HL-60 (cell line): Measurements from ENCODE around the gene CCDC187.
"Not testable (repeated sequence)": the region's sequence is repeated elsewhere in the genome, so short reads cannot be mapped to it uniquely, and the experiment has no call there.

Source experiments
- DNase-seq, 2 experiments: peaks; one replicate each; pipeline ENCODE4 v3.0.0-alpha.2; 2010 to 2020; ENCODE audit warnings: low read depth in 1 of 2, low spot score in 1 of 2
- H3K27ac ChIP-seq: fragments of 250-450 bp; sonication (Bioruptor Pico); replicated peaks from 2 replicates; pipeline ENCODE4 v1.5.1; 2020; ENCODE audit warnings: mild to moderate bottlenecking, moderate library complexity
- H3K27me3 ChIP-seq: fragments of 250-450 bp; sonication (Bioruptor Pico); 2 replicates; pipeline ENCODE4 v1.5.1; 2021; ENCODE audit warnings: mild to moderate bottlenecking, moderate library complexity; ENCODE audit not compliant: insufficient read depth, poor library complexity, severe bottlenecking
- H3K4me3 ChIP-seq: replicated peaks from 2 replicates; pipeline ENCODE4 v1.5.1; 2011; ENCODE audit warnings: mild to moderate bottlenecking, control low read depth, low read length; ENCODE audit not compliant: insufficient read depth
- CTCF ChIP-seq: IDR thresholded peaks from one replicate; pipeline ENCODE4 v1.5.1; 2011; ENCODE audit warnings: low read length, control low read depth, inconsistent platforms; ENCODE audit not compliant: insufficient read depth
- GABPA ChIP-seq: IDR thresholded peaks from 2 replicates; pipeline ENCODE4 v1.6.1; 2012; ENCODE audit warnings: low read depth
- POLR2AphosphoS5 ChIP-seq: IDR thresholded peaks from 2 replicates; pipeline ENCODE4 v1.6.1; 2012; ENCODE audit warnings: low read depth
- SPI1 ChIP-seq: IDR thresholded peaks from 2 replicates; pipeline ENCODE4 v1.6.1; 2012; ENCODE audit warnings: low read depth, mild to moderate bottlenecking, borderline replicate concordance
- long read RNA-seq: library from polyadenylated mRNA; unstranded; transcript quantifications from one replicate; pipeline ENCODE4 v2.0.0, GENCODE V29; 2020
- TF ChIP-seq, protein P1 (sequence below): IDR thresholded peaks from 2 replicates; pipeline ENCODE4 v1.6.1; 2012; ENCODE audit warnings: low read depth; ENCODE audit not compliant: insufficient replicate concordance

CCDC187 gene
- long read RNA-seq, result 0 reads

GRCh38 chr9:136303825-136304416 is at the start of gene CCDC187:
Gene CCDC187, minus strand, starts transcription at chr9:136304094. Its CDS starts 264 bp downstream, at chr9:136303830.
- Histone ChIP-seq H3K27me3 (peaks cover 27% of the 10 kb centered on the region), H3K27ac (no peak within 1 kb of the TSS), H3K4me3 (no peak within 1 kb of the TSS)
- TF ChIP-seq CTCF (no peak), GABPA (no peak), SPI1 (no peak), POLR2AphosphoS5 (no peak)
- TF ChIP-seq, protein P1, sequence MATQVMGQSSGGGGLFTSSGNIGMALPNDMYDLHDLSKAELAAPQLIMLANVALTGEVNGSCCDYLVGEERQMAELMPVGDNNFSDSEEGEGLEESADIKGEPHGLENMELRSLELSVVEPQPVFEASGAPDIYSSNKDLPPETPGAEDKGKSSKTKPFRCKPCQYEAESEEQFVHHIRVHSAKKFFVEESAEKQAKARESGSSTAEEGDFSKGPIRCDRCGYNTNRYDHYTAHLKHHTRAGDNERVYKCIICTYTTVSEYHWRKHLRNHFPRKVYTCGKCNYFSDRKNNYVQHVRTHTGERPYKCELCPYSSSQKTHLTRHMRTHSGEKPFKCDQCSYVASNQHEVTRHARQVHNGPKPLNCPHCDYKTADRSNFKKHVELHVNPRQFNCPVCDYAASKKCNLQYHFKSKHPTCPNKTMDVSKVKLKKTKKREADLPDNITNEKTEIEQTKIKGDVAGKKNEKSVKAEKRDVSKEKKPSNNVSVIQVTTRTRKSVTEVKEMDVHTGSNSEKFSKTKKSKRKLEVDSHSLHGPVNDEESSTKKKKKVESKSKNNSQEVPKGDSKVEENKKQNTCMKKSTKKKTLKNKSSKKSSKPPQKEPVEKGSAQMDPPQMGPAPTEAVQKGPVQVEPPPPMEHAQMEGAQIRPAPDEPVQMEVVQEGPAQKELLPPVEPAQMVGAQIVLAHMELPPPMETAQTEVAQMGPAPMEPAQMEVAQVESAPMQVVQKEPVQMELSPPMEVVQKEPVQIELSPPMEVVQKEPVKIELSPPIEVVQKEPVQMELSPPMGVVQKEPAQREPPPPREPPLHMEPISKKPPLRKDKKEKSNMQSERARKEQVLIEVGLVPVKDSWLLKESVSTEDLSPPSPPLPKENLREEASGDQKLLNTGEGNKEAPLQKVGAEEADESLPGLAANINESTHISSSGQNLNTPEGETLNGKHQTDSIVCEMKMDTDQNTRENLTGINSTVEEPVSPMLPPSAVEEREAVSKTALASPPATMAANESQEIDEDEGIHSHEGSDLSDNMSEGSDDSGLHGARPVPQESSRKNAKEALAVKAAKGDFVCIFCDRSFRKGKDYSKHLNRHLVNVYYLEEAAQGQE, result no peak
- DNase-seq, result no peak

GRCh38 chr9:136353088-136353487 is 49.2 kb upstream of the CCDC187 start:
- H3K27ac ChIP-seq, result no peak overlapping the region
- no peak for DNase-seq
- H3K27me3 ChIP-seq, result no peaks in the 10 kb centered on the region
- no peak overlapping the region for H3K4me3 ChIP-seq
- TF ChIP-seq POLR2AphosphoS5 (no peak), GABPA (no peak), CTCF (no peak), SPI1 (no peak)
- TF ChIP-seq, protein P1, result no peak

DNA sequence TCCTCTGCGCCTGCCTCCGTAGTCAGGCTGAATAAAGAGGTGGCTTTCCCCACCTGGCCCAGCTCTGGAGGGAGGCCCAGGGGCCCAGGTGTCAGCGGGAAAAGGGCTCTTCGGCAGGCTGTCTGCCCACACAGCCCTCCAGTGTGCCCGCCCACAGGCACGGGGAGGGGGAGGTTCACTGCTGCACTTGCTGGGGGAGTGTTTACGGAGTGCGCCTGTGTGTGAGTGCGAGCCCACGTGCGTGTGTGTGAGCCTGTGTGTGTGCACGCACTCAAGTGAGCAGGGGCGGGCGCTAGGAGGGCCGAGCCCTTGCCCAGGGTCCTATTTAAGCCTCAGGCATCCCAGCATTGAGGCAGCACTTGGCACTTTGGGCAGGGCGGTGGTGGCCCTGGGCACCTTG is 48.8 kb upstream of the CCDC187 start:
- Histone ChIP-seq H3K4me3 (no peak overlapping the region), H3K27me3 (no peaks in the 10 kb centered on the region), H3K27ac (no peak overlapping the region)
- no peak for TF ChIP-seq POLR2AphosphoS5
- TF ChIP-seq, protein P1, result no peak
- TF ChIP-seq SPI1, result no peak
- no peak for TF ChIP-seq GABPA
- TF ChIP-seq CTCF, result no peak
- no peak for DNase-seq

DNA sequence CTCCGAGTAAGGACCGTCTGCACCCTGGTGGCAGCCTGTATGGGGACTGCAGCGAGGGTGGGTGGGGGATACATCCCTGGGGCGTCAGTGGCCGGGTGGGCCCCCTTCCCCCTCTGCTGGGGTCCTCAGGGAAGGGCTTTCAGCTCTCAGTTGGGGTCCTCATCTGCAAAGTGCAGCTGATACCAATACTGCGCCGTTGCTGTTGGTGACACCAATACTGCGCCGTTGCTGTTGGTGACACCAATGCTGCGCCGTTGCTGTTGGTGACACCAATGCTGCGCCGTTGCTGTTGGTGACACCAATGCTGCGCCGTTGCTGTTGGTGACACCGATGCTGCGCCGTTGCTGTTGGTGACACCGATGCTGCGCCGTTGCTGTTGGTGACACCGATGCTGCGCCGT is 48.0 kb upstream of the CCDC187 start:
- H3K27me3 ChIP-seq, H3K27ac ChIP-seq, DNase-seq, H3K4me3 ChIP-seq: not testable (repeated sequence)
